Tibial artery (tissue), 4 donors: ENCODE measurements around the gene LIMA1.

ENCODE experiments used
- DNase-seq, 2 donors: peaks; one replicate each; pipeline ENCODE4 v3.0.0-alpha.2; 2019
- H3K27ac ChIP-seq, 2 donors: fragments of 200-600 bp; sonication (generic) in 1 of 2; 1 replicate in 1 of 2; 2 replicates in 1 of 2; pipeline ENCODE4 v1.5.1; 2018 to 2019; ENCODE audit warnings: mild to moderate bottlenecking in 1 of 2
- H3K27me3 ChIP-seq, 2 donors: fragments of 200-600 bp; sonication (generic) in 1 of 2; one replicate each; pipeline versions ENCODE4 v1.5.1 to v1.6.0; 2016 to 2019
- H3K36me3 ChIP-seq, 3 donors: fragments of 200-600 bp; sonication (generic) in 2 of 3; one replicate each; pipeline ENCODE4 v1.5.1; 2016 to 2019; ENCODE audit warnings: mild to moderate bottlenecking in 2 of 3
- H3K4me1 ChIP-seq, 4 donors: fragments of 200-600 bp; sonication (generic) in 2 of 4; 1 replicate in 3 of 4; 2 replicates in 1 of 4; pipeline ENCODE4 v1.5.1; 2016 to 2019
- H3K4me3 ChIP-seq, 2 donors: fragments of 200-600 bp; sonication (generic) in 1 of 2; 1 replicate in 1 of 2; 2 replicates in 1 of 2; pipeline ENCODE4 v1.5.1; 2018 to 2019; ENCODE audit warnings: mild to moderate bottlenecking in 2 of 2
- H3K9me3 ChIP-seq, 3 donors: fragments of 200-600 bp; sonication (generic) in 1 of 3; one replicate each; pipeline ENCODE4 v1.5.1; 2016 to 2019
- intact Hi-C: fragments of 100-400 bp; cut with DNase I; formaldehyde crosslinking; loops from one replicate; pipeline ENCODE4 v1.15.0; 2023; ENCODE audit warnings: low total_unique reads
- TF ChIP-seq, protein P1 (sequence below), 2 experiments: fragments of 200-600 bp in 1 of 2; fragments of 450-650 bp in 1 of 2; IDR thresholded peaks; one replicate each; pipeline ENCODE4 v1.5.1; 2017 to 2019; ENCODE audit warnings: antibody characterized with exemption in 2 of 2, mild to moderate bottlenecking in 1 of 2, moderate library complexity in 1 of 2

The LIMA1 gene

DNA sequence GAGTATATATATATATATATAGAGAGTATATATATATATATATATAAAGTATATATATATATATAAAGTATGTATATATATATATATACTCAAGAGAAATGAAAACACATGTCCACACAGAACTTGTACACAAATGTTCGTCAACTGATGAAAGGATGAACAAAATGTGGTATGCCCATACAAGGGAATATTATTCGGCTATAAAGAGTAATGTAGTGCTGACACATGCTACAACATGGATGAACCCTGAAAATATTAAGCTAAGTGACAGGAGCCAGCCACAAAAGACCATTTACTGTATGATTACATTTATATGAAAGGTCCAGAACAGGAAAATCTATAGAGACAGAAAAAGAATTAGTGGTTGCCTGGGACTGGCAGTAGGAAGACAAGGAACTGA is 19.5 kb downstream of the LIMA1 start:
- H3K27me3 ChIP-seq: no peaks in the 10 kb centered on the region
- H3K9me3 ChIP-seq: no peaks in the 10 kb centered on the region
- H3K4me3 ChIP-seq: no peak overlapping the region
- peaks cover 0 to 8% (median 0%) of the 10 kb centered on the region in 3 donors for H3K36me3 ChIP-seq
- no peak for DNase-seq
- intact Hi-C loops: no loop called here
- H3K4me1 ChIP-seq: peaks cover 0 to 19% (median 12%) of the 10 kb centered on the region in 4 donors
- H3K27ac ChIP-seq: no peak overlapping the region
- TF ChIP-seq, protein P1, sequence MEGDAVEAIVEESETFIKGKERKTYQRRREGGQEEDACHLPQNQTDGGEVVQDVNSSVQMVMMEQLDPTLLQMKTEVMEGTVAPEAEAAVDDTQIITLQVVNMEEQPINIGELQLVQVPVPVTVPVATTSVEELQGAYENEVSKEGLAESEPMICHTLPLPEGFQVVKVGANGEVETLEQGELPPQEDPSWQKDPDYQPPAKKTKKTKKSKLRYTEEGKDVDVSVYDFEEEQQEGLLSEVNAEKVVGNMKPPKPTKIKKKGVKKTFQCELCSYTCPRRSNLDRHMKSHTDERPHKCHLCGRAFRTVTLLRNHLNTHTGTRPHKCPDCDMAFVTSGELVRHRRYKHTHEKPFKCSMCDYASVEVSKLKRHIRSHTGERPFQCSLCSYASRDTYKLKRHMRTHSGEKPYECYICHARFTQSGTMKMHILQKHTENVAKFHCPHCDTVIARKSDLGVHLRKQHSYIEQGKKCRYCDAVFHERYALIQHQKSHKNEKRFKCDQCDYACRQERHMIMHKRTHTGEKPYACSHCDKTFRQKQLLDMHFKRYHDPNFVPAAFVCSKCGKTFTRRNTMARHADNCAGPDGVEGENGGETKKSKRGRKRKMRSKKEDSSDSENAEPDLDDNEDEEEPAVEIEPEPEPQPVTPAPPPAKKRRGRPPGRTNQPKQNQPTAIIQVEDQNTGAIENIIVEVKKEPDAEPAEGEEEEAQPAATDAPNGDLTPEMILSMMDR (IDR thresholded peaks at IDR 0.05): no peak

DNA sequence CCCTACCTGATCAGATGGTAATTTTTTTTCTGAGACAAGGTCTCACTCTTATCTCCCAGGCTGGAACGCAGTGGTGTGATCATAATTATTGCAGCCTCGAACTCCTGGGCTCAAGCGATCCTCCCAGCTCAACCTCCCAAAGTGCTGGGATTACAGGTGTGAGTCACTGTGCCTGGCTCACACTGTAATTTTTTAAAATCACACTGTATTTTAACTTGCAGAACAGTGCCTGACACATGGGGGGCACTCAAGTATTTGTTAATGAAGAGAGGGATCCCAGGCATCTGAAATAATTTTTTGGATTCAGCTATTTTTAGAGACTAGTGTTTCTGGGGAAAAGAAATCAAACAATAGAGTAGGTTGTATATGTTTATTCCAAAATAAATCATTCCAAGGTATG is 21.7 kb downstream of the LIMA1 start:
- no peak overlapping the region for H3K4me3 ChIP-seq
- no peak for DNase-seq
- TF ChIP-seq, protein P1 (IDR thresholded peaks at IDR 0.05): no peak
- H3K9me3 ChIP-seq: no peaks in the 10 kb centered on the region
- peaks cover 0 to 40% (median 25%) of the 10 kb centered on the region in 4 donors for H3K4me1 ChIP-seq
- intact Hi-C loops: no loop called here
- H3K36me3 ChIP-seq: peaks cover 0 to 8% (median 0%) of the 10 kb centered on the region in 3 donors
- no peak overlapping the region for H3K27ac ChIP-seq
- no peaks in the 10 kb centered on the region for H3K27me3 ChIP-seq

DNA sequence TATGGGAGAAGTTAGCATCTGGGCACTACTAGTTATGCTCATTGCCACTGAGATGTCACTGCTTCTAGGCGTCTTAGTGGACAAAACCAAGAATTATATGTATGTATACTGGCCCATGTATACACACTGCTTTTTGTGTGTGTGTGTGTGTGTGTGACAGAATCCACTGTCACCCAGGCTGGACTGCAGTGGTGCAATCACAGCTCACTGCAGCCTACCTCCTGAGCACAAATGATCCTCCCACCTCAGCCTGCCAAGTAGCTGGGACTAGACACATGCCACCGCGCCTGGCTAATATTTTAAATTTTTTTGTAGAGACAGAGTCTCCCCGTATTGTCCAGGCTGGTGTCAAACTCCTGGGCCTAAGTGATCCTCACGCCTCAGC is 25.2 kb downstream of the LIMA1 start:
- TF ChIP-seq, protein P1 (IDR thresholded peaks at IDR 0.05): no peak
- intact Hi-C loops: no loop called here
- H3K4me3 ChIP-seq: peak overlapping the region in 1 of 2 donors; percentile 18
- H3K4me1 ChIP-seq: peaks cover 0 to 54% (median 29%) of the 10 kb centered on the region in 4 donors
- no peaks in the 10 kb centered on the region for H3K9me3 ChIP-seq
- no peaks in the 10 kb centered on the region for H3K36me3 ChIP-seq
- DNase-seq: peak; percentile 75 to 83
- H3K27ac ChIP-seq: peak overlapping the region; percentile 54 to 65
- no peaks in the 10 kb centered on the region for H3K27me3 ChIP-seq

DNA sequence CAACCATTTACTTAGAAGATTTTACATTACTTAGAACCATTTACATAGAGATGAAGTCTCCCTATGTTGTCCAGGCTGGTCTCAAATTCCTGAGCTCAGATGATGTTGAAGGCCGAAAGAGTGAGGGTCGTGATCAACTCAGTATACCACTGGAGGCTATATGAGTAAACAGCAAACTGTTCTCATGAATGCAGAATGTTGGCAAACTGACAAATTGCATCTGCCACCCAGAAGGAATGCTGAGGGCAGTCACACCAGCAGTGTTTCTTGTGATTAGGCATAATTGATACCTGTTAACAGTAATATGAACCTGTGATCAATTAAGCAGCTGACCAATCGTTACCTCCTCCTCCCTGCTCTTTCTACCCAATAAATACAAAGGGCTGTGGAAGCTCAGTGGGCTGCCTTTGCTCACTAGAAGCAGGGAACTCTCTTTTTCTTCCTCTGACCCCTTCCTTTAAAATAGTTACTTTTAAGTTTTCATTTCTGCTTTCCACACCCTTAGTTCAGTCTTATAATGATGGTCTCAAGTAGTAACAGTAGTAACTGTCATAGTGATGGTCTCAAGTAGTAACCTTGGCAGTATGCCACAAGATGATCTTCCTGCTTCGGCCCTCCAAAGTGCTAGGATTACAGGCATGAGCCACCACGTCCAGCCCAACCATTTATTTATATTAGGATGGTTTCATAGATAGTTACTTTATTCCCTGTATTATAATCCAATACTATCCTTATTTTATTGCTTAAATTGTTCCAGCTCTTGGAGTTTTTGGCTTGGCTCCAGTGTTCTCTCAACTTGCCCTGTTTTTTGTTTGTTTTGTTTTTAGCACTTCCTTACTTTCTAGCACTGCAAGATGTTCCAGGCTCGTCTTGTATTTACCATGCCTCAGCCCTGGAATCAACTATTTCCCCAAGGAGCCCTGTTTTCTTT is 25.8 kb downstream of the LIMA1 start:
- peaks cover 0 to 52% (median 29%) of the 10 kb centered on the region in 4 donors for H3K4me1 ChIP-seq

DNA sequence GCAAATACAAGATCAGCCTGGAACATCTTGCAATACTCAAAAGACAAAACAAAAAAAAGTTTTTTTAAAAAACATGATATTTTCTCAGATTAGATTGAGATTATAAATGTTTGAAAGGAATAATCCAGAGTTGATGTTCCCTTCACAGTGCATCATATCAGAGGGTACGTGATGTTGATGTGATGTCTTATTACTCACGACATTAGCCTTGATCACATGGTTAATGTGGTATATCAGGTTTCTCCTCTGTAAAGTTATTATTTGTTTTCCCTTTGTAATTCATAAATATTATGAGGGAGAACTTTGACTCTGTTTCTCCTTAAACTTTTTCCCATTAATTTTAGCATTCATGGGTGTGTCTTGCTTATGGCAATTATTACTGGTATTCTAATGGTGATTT is 26.6 kb downstream of the LIMA1 start:
- intact Hi-C loops: no loop called here
- peaks cover 0 to 59% (median 33%) of the 10 kb centered on the region in 4 donors for H3K4me1 ChIP-seq
- no peak for DNase-seq
- H3K27ac ChIP-seq: no peak overlapping the region
- H3K36me3 ChIP-seq: no peaks in the 10 kb centered on the region
- TF ChIP-seq, protein P1 (IDR thresholded peaks at IDR 0.05): no peak
- H3K9me3 ChIP-seq: no peaks in the 10 kb centered on the region
- H3K27me3 ChIP-seq: no peaks in the 10 kb centered on the region
- H3K4me3 ChIP-seq: no peak overlapping the region

More for the DNA sequence above, 25.8 kb downstream of the LIMA1 start:
- intact Hi-C loops: no loop called here
- peak overlapping the region; percentile 54 to 65 for H3K27ac ChIP-seq
- H3K27me3 ChIP-seq: no peaks in the 10 kb centered on the region
- DNase-seq: peak in 1 of 2 donors; percentile 57
- H3K4me3 ChIP-seq: peak overlapping the region in 1 of 2 donors; percentile 18
- TF ChIP-seq, protein P1 (IDR thresholded peaks at IDR 0.05): no peak
- H3K9me3 ChIP-seq: no peaks in the 10 kb centered on the region
- no peaks in the 10 kb centered on the region for H3K36me3 ChIP-seq
